Fibroblast of skin of left biceps (primary cell): Measurements from ENCODE around the gene GALM.

Experiments
- DNase-seq, 2 experiments: peaks; one replicate each; pipeline ENCODE4 v3.0.0-alpha.2; 2013; ENCODE audit warnings: low read depth in 2 of 2

Gene GALM

DNA sequence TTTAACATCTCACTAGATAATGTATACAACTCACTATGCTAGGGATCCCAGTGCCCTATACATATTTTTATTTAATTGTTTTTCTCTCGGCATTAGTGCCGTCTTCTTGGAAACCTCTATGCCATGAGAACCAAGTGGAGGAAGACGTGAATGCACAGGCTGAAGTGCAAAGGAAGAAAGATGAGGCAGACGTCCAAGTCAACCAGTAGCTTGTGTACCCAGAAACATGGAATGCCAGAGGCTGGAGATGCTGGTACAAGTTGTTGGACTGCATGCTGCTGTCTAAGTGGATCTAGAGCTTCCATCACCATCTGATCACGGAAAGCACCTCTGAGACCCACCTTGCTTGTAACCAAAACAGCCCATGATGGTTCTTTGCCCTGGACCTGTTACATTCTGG lies 99.6 kb downstream of the GALM start:
- no peak for DNase-seq

DNA sequence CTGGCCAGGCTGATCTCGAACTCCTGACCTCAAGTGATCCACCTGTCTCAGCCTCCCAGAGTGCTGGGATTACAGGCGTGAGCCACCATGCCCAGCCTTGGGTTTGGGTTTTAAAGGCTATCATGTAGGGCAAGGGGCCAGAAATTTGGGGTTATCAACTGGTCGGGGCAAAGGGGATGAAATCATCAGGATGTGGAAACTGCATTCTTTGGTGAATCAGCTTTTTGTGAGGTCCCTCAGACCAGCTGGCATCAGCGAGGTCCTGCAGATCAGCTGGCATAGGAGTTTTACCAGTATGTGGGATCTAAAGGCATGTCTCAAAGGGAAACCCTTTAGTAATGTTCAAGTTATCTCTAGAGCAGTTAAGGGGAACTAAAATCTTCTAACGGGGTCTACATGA lies 105.7 kb downstream of the GALM start:
- no peak for DNase-seq

DNA sequence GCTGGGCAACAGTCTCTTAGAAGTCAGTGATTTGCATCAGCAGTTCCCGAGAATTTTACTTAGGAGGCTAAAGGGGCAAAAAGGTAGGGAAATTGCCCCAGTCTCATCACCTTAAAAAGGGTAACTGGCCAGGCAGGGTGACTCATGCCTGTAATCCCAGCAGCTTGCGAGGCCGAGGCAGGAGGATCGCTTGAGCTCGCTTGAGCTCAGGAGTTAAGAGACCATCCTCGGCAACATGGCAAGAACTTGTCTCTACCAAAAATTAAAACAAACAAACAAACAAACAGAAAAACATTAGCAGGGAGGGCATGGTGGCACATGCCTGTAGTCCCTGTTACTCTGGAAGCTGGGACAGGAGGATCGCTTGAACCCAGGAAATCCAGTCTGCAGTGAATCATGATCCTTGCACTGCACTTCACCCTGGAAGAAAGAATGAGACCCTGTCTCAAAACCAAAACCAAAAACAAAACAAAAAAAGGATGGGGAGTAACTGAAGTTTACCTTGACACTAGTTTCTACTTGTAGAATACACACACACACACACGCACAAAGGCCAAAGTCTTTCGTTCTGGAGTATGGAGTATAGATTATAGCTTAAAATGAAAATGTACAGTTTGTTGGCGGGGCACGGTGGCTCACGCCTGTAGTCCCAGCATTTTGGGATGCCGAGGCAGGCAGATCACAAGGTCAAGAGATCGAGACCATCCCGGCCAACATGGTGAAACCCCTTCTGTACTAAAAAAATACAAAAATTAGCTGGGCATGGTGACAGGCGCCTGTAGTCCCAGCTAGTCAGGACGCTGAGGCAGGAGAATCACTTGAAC lies 109.4 kb downstream of the GALM start:
- DNase-seq, result no peak

DNA sequence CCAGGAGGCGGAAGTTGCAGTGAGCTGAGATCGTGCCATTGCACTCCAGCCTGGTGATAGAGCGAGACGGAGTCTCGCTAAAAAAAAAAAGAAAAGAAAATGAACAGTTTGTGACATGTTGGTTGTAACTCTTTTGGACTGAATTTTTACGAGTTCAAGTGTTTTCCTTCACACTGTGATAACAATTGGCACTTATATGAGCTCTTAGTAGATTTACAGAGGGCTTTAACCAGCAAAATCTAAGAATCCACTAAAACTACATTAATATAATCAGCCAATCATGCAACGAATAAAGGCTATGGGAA lies 110.0 kb downstream of the GALM start:
- no peak for DNase-seq

DNA sequence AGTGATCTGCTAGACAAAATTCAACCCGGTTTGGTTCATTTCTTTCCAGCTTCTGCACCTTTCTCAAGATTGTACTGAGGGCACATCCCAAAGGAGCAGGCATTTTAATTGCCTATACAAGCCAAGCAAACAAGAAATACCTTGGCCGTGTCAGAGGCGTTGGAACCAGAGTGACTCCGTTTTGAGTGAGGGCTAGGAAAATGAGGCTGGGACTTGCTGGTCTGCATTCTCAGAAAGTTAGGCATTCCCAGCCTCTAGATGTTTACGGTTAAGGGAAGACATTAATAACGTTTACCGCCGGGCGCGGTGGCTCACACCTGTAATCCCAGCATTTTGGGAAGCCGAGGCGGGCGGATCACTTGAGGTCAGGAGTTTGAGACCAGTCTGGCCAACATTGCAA lies 110.6 kb downstream of the GALM start:
- no peak for DNase-seq

DNA sequence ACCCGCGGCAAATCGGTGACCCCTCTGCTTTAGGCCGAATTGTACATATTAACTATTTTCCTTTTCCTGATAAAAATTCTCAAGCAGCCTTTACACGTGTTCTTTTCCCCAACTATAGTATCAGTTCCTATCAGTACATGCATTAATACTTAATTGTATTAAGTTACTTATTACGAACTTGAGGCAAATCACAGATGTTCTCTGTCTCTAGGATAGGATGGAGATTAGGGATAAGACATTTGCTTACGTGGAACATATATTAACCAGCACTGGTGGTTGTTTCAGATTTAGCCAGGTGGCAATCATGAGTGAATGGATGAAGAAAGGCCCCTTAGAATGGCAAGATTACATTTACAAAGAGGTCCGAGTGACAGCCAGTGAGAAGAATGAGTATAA lies 112.8 kb downstream of the GALM start:
- DNase-seq, result no peak

DNA sequence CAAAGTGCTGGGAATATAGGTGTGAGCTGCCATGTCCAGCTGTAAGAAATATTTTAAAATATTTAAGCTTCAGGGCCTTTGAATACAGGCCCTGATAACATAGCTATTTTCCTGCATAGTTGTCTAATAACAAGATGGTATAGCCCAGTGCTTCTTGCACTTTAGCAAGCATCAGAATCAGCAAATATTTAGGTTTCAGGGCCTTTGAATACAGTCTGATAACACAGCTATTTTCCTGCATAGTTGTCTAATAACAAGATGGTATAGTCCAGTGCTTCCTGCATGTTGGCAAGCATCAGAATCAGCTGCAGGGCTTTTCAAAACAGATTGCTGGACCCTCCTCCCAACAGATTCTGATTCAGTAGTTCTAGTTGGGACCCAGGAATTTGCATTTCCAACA lies 117.7 kb downstream of the GALM start:
- DNase-seq, result no peak
